ENCODE data around the gene FAM53B. TPM values are rescaled to one million over a fixed set of nuclear protein-coding genes. Genes with fewer than 3 reads are reported as not detected.

Gene FAM53B
- total and polyA plus RNA-seq, 7 donors = 9.6 to 36.6 (median 34.2) TPM

GRCh38 chr10:124663228-124663627, 81.0 kb downstream of the FAM53B start:
- no peak for DNase-seq
- H3K36me3 ChIP-seq = peaks cover 0 to 14% (median 2%) of the 10 kb centered on the region in 4 donors
- H3K9me3 ChIP-seq = no peaks in the 10 kb centered on the region
- H3K4me1 ChIP-seq = peaks cover 0 to 19% (median 6%) of the 10 kb centered on the region in 4 donors
- no peak overlapping the region for H3K4me3 ChIP-seq
- WGBS, 2 donors = 94 to 95% methylated on average over 8 of the region's 8 CpGs
- intact Hi-C loops (cut with DNase I) = no loop called here
- no peaks in the 10 kb centered on the region for H3K27me3 ChIP-seq
- TF ChIP-seq POLR2AphosphoS5 (IDR thresholded peaks at IDR 0.05) = no peak
- no peak for TF ChIP-seq EP300 (IDR thresholded peaks at IDR 0.05)
- no peak for TF ChIP-seq POLR2A (IDR thresholded peaks at IDR 0.05)
- TF ChIP-seq CTCF (IDR thresholded peaks at IDR 0.05) = no peak
- H3K27ac ChIP-seq = no peak overlapping the region

GRCh38 chr10:124661660-124662180, 82.5 kb downstream of the FAM53B start:
- WGBS, 2 donors = 93 to 96% methylated on average over 9 of the region's 9 CpGs
- H3K4me1 ChIP-seq = peaks cover 0 to 14% (median 6%) of the 10 kb centered on the region in 4 donors

GRCh38 chr10:124660404-124661125, 83.6 kb downstream of the FAM53B start:
- no peak for DNase-seq
- peaks cover 0 to 15% (median 2%) of the 10 kb centered on the region in 4 donors for H3K36me3 ChIP-seq
- H3K27me3 ChIP-seq = no peaks in the 10 kb centered on the region
- H3K9me3 ChIP-seq = no peaks in the 10 kb centered on the region
- peaks cover 0 to 14% (median 6%) of the 10 kb centered on the region in 4 donors for H3K4me1 ChIP-seq
- 78 to 88% methylated on average over 12 of the region's 12 CpGs for WGBS, 2 donors
- no peak overlapping the region for H3K27ac ChIP-seq
- TF ChIP-seq CTCF (IDR thresholded peaks at IDR 0.05) = no peak
- TF ChIP-seq POLR2A (IDR thresholded peaks at IDR 0.05) = no peak
- no peak for TF ChIP-seq EP300 (IDR thresholded peaks at IDR 0.05)
- TF ChIP-seq POLR2AphosphoS5 (IDR thresholded peaks at IDR 0.05) = no peak
- H3K4me3 ChIP-seq = no peak overlapping the region
- intact Hi-C loops (cut with DNase I) = no loop called here

More at GRCh38 chr10:124661660-124662180, 82.5 kb downstream of the FAM53B start:
- no peak for TF ChIP-seq POLR2A (IDR thresholded peaks at IDR 0.05)
- TF ChIP-seq POLR2AphosphoS5 (IDR thresholded peaks at IDR 0.05) = no peak
- TF ChIP-seq EP300 (IDR thresholded peaks at IDR 0.05) = no peak
- TF ChIP-seq CTCF (IDR thresholded peaks at IDR 0.05) = no peak
- H3K36me3 ChIP-seq = peaks cover 0 to 14% (median 2%) of the 10 kb centered on the region in 4 donors
- no peak for DNase-seq
- H3K9me3 ChIP-seq = no peaks in the 10 kb centered on the region
- no peaks in the 10 kb centered on the region for H3K27me3 ChIP-seq
- intact Hi-C loops (cut with DNase I) = no loop called here
- no peak overlapping the region for H3K4me3 ChIP-seq
- H3K27ac ChIP-seq = no peak overlapping the region

GRCh38 chr10:124659380-124659779, 84.8 kb downstream of the FAM53B start:
- Histone ChIP-seq H3K4me1 (peaks cover 0 to 22% (median 10%) of the 10 kb centered on the region in 4 donors), H3K4me3 (no peak overlapping the region), H3K36me3 (peaks cover 0 to 14% (median 2%) of the 10 kb centered on the region in 4 donors), H3K27me3 (no peaks in the 10 kb centered on the region), H3K9me3 (no peaks in the 10 kb centered on the region), H3K27ac (no peak overlapping the region)
- 64 to 67% methylated on average over 2 of the region's 2 CpGs for WGBS, 2 donors
- DNase-seq = no peak
- intact Hi-C loops (cut with DNase I) = no loop called here
- no peak for TF ChIP-seq POLR2A (IDR thresholded peaks at IDR 0.05)
- TF ChIP-seq EP300 (IDR thresholded peaks at IDR 0.05) = no peak
- TF ChIP-seq POLR2AphosphoS5 (IDR thresholded peaks at IDR 0.05) = no peak

GRCh38 chr10:124658591-124659242, 85.5 kb downstream of the FAM53B start:
- H3K27ac ChIP-seq = no peak overlapping the region
- peaks cover 0 to 25% (median 13%) of the 10 kb centered on the region in 4 donors for H3K4me1 ChIP-seq
- intact Hi-C loops (cut with DNase I) = no loop called here
- DNase-seq = no peak
- TF ChIP-seq EP300 (IDR thresholded peaks at IDR 0.05) = no peak
- TF ChIP-seq CTCF (IDR thresholded peaks at IDR 0.05) = no peak
- TF ChIP-seq POLR2A (IDR thresholded peaks at IDR 0.05) = no peak
- H3K27me3 ChIP-seq = no peaks in the 10 kb centered on the region
- H3K9me3 ChIP-seq = no peaks in the 10 kb centered on the region
- 95 to 97% methylated on average over 12 of the region's 12 CpGs for WGBS, 2 donors
- peaks cover 0 to 11% (median 2%) of the 10 kb centered on the region in 4 donors for H3K36me3 ChIP-seq
- no peak overlapping the region for H3K4me3 ChIP-seq
